GM21447 (cell line): ENCODE results near the gene MIPOL1.
"Not testable (repeated sequence)": the region's sequence is repeated elsewhere in the genome, so short reads cannot be mapped to it uniquely, and the experiment has no call there.

Experiments used
- ATAC-seq: cut with Tn5 transposase; IDR thresholded peaks from one replicate; pipeline ENCODE4 v1.9.1; 2021; ENCODE audit not compliant: unreplicated experiment

MIPOL1 gene

GRCh38 chr14:37197421-37198272, at the start of gene MIPOL1:
Gene MIPOL1 (plus strand): TSS chr14:37197937. CDS start chr14:37247889, 49,952 bp downstream.
- no peak for ATAC-seq

- ATAC-seq = no peak
Observed at GRCh38 chr14:37150414-37150813, 47.3 kb upstream of the MIPOL1 start.

- no peak for ATAC-seq
Observed at GRCh38 chr14:37153005-37153404, 44.7 kb upstream of the MIPOL1 start.

- ATAC-seq = no peak
Observed at GRCh38 chr14:37153483-37153882, 44.3 kb upstream of the MIPOL1 start.

- ATAC-seq = no peak
Observed at GRCh38 chr14:37157987-37158386, 39.8 kb upstream of the MIPOL1 start.

- not testable (repeated sequence) for ATAC-seq
Observed at GRCh38 chr14:37162307-37162706, 35.4 kb upstream of the MIPOL1 start.

GRCh38 chr14:37165794-37166193, 31.9 kb upstream of the MIPOL1 start:
- ATAC-seq = no peak

GRCh38 chr14:37167151-37168047, 30.3 kb upstream of the MIPOL1 start:
- ATAC-seq = no peak

- no peak for ATAC-seq
Observed at GRCh38 chr14:37168721-37169120, 29.0 kb upstream of the MIPOL1 start.

- no peak for ATAC-seq
Observed at GRCh38 chr14:37170237-37170636, 27.5 kb upstream of the MIPOL1 start.

- no peak for ATAC-seq
Observed at GRCh38 chr14:37170993-37171392, 26.7 kb upstream of the MIPOL1 start.

GRCh38 chr14:37171678-37172023, 26.1 kb upstream of the MIPOL1 start:
- no peak for ATAC-seq

GRCh38 chr14:37172024-37172869, 25.5 kb upstream of the MIPOL1 start, which contains the start of gene SLC25A21:
Gene SLC25A21 (minus strand): TSS chr14:37172606.
- no peak for ATAC-seq

- ATAC-seq = no peak
Observed at GRCh38 chr14:37172936-37173614, 24.7 kb upstream of the MIPOL1 start.

GRCh38 chr14:37179896-37180502, 17.7 kb upstream of the MIPOL1 start:
- ATAC-seq = no peak

- ATAC-seq = not testable (repeated sequence)
Observed at GRCh38 chr14:37180886-37181285, 16.9 kb upstream of the MIPOL1 start.

GRCh38 chr14:37181441-37181840, 16.3 kb upstream of the MIPOL1 start:
- no peak for ATAC-seq

- ATAC-seq = not testable (repeated sequence)
Observed at GRCh38 chr14:37184520-37184919, 13.2 kb upstream of the MIPOL1 start.

- no peak for ATAC-seq
Observed at GRCh38 chr14:37185670-37186069, 12.1 kb upstream of the MIPOL1 start.

- no peak for ATAC-seq
Observed at GRCh38 chr14:37186865-37187264, 10.9 kb upstream of the MIPOL1 start.
